ENCODE data around the gene SAMD3. TPM values are rescaled to one million over a fixed set of nuclear protein-coding genes. Genes with fewer than 3 reads are reported as not detected.

The SAMD3 gene
- total and polyA plus RNA-seq, 2 of the 4 experiments (the other 2 are of a cell fraction) = 3.0 to 3.9 TPM

- Histone ChIP-seq H2AK9ac (replicated peaks; ENCODE audit: low read depth, low read length, poor library complexity) (no peak overlapping the region), H4K8ac (ENCODE audit: low read depth in 2 of 2, low read length in 2 of 2) (no peak overlapping the region), H2BK15ac (ENCODE audit: low read depth, low read length) (no peak overlapping the region), H2BK20ac (ENCODE audit: low read depth, low read length) (no peak overlapping the region), H3K9me3 (ENCODE audit: control insufficient read depth, insufficient read depth, low read length) (no peaks in the 10 kb centered on the region), H3K9ac (ENCODE audit: low read depth, low read length) (no peak overlapping the region), H2BK5ac (ENCODE audit: low read depth, low read length, poor library complexity, severe bottlenecking) (no peak overlapping the region), H2AFZ (replicated peaks; ENCODE audit: low read length, poor library complexity) (no peak overlapping the region), H3K79me1 (ENCODE audit: low read depth in 1 of 2, low read length in 2 of 2) (no peaks in the 10 kb centered on the region), H2BK120ac (ENCODE audit: low read depth, low read length) (no peak overlapping the region), H4K20me1 (ENCODE audit: insufficient read depth, low read length) (no peaks in the 10 kb centered on the region), H3K36me3 (ENCODE audit: control insufficient read depth, insufficient read depth, low read length) (0 out of 2 replicates have a peak, but pooled peaks cover 4% of the 10 kb centered on the region), H3K56ac (ENCODE audit: extremely low read depth, insufficient read depth, low read length) (no peak overlapping the region), H3K23ac (ENCODE audit: low read depth, low read length) (no peak overlapping the region), H3K27me3 (ENCODE audit: control insufficient read depth, insufficient read depth, low read length) (no peaks in the 10 kb centered on the region), H3K4ac (ENCODE audit: low read depth, low read length) (no peak overlapping the region), H4K91ac (ENCODE audit: insufficient read depth, low read depth, low read length) (no peak overlapping the region), H3K27ac (ENCODE audit: insufficient read depth, low read length) (no peak overlapping the region), H3K4me2 (ENCODE audit: low read depth, low read length) (no peak overlapping the region), H3K4me3 (ENCODE audit: insufficient read depth, low read depth, low read length) (no peak overlapping the region), H3K18ac (ENCODE audit: low read depth, low read length) (no peak overlapping the region), H2AK5ac (ENCODE audit: low read depth, low read length) (no peak overlapping the region), H3K14ac (replicated peaks; ENCODE audit: low read depth, low read length) (no peak overlapping the region), H3K4me1 (ENCODE audit: control insufficient read depth, insufficient read depth, low read length) (no peaks in the 10 kb centered on the region), H3K9me1 (ENCODE audit: insufficient read depth, low read length) (peaks cover 3% of the 10 kb centered on the region; the same call in 1 of the 2 replicates), H4K5ac (ENCODE audit: low read depth, low read length) (no peak overlapping the region)
- in situ Hi-C loops (cut with MboI; ENCODE audit: low sequenced_read_pairs) = no loop called here
- DNase-seq (no peak), ATAC-seq (ENCODE audit: low read depth) (no peak)
- ChIA-PET CTCF (interaction anchor here (0.6 kb wide), 1 partner anchor 21 kb away, joined by 5 read pairs; no protein-coding TSS in a partner anchor), POLR2A (ENCODE audit: unreplicated experiment) (no interaction called here)
- intact Hi-C loops (cut with micrococcal nuclease) = no loop called here
- BruUV-seq (replicated peaks) = no TSS peak
- no CpG with 5 or more reads among the region's 1 CpG for WGBS, 2 experiments (ENCODE audit: extremely low coverage in 2 of 2, insufficient read length in 1 of 2)
- dilution Hi-C loops (cut with HindIII; ENCODE audit: low sequenced_read_pairs, unreplicated experiment) = no loop called here
- TF ChIP-seq USF2 (IDR thresholded peaks at IDR 0.05; ENCODE audit: low read depth, low read length) (no peak), POLR2A (IDR thresholded peaks at IDR 0.05; ENCODE audit: low read depth, low read length) (no peak), SMC3 (IDR thresholded peaks at IDR 0.05; ENCODE audit: low read depth, low read length) (no peak), CEBPB (IDR thresholded peaks at IDR 0.05; ENCODE audit: low read depth, low read length) (no peak), RFX5 (IDR thresholded peaks at IDR 0.05; ENCODE audit: low read depth, low read length) (no peak)
Observed at GRCh38 chr6:130107710-130108109, 115.0 kb downstream of the SAMD3 start.
